ENCODE data around the gene NCEH1.
A peak's percentile ranks its signal among the peaks of the same experiment; 100 is the strongest.

Gene NCEH1

DNA sequence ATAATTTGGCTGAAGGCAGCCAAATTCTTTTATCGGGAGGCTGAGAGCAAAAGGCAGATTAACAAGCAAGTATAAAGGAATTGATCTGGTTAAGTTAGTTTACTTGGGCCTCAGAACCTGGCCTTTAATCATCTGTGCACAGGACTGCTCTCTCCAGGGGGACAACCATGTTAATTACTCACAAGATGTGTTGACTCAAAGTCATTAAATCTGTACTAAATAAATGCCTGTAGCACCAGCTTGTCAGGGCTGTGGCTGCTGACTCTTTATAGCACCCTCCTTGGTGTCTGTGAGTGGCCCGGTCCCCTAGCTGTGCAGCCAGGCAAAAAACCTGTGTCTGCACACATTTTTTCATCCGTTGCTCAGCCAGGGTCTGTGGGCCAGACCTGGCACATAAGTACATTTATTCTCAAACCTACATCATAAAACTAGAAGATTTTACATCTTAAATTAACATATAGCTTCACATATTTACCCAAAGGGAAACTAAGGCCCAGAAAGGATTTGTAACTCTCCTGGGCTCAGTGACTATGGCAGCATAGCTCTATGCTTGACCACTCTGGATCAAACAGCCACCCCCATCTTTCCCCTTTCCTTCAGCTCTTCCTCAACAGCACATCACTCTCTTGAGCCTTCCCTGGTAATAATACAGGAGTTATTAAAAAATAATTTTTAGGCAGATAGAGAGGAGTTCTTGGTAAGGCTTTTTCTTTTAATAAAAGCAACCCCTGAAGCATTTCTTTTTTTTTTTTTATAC lies 51.4 kb downstream of the NCEH1 start:
- in situ Hi-C loops (cut with HindIII; ENCODE audit: low pct_ligation_motif_present, low sequenced_read_pairs) = loop anchor here (25.0 kb wide), 1 partner anchor 297 kb away; no protein-coding TSS in a partner anchor
- H3K4me3 ChIP-seq (ENCODE audit: low read depth, low read length) = no peak overlapping the region
- no peaks in the 10 kb centered on the region for H3K36me3 ChIP-seq (replicated peaks)
- DNase-seq = no peak
- no peaks in the 10 kb centered on the region for H3K27me3 ChIP-seq (replicated peaks)
- TF ChIP-seq CTCF (IDR thresholded peaks at IDR 0.05; ENCODE audit: low read depth, low read length, missing control alignments) = peak; percentile 2
- H3K27ac ChIP-seq = peak overlapping the region; percentile 96

DNA sequence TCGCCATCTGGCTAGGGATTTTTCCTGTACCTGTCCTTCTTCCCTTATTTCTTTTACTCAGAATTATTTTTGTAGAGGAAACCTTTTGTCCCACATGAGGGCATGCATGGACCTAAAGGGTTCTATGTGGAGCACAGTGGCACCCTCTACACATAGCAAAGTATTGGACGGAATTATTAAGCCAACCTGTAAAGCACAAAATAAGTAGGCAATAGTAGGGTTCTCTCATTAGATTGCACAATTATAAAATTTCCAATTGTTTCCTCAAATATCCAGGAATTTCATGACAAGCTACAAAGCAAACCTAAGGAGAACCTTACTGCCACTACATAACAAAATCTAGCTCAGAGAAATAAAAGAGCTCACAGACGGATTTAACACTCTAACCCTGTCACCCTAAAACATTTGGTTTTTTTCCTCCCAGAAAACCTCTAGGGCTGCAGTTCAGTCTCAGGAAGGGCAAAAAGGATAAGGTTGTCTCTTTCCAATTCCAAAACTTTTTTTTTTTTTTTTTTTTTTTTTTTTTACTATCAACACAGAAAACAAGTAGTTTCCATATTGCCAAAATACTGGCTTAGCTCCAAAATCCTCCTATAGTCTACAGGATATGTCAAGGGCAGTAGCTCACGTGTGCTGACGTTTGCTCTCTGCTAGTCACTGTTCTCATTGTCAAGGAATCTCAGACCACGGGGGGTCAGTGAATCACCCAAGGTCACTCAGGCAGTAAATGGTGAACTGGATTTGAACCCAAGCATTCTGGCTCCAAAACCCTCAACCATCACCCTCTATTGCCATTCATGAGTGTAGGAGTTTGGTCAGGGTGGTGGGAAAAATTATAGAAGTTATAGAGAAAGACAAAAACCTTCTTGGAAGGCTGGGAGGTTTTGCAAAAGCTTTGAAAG lies 52.3 kb downstream of the NCEH1 start:
- in situ Hi-C loops (cut with HindIII; ENCODE audit: low pct_ligation_motif_present, low sequenced_read_pairs) = loop anchor here (25.0 kb wide), 1 partner anchor 296 kb away; no protein-coding TSS in a partner anchor
- Histone ChIP-seq H3K27ac (peak overlapping the region; percentile 96), H3K36me3 (replicated peaks) (no peaks in the 10 kb centered on the region), H3K4me3 (ENCODE audit: low read depth, low read length) (no peak overlapping the region), H3K27me3 (replicated peaks) (no peaks in the 10 kb centered on the region)
- DNase-seq = peak; percentile 100
- no peak for TF ChIP-seq CTCF (IDR thresholded peaks at IDR 0.05; ENCODE audit: low read depth, low read length, missing control alignments)

GRCh38 chr3:172656602-172657001 lies 54.3 kb downstream of the NCEH1 start:
- DNase-seq = no peak
- H3K27ac ChIP-seq = no peak overlapping the region
- TF ChIP-seq CTCF (IDR thresholded peaks at IDR 0.05; ENCODE audit: low read depth, low read length, missing control alignments) = no peak
- no peak overlapping the region for H3K4me3 ChIP-seq (ENCODE audit: low read depth, low read length)
- H3K27me3 ChIP-seq (replicated peaks) = no peaks in the 10 kb centered on the region
- in situ Hi-C loops (cut with HindIII; ENCODE audit: low pct_ligation_motif_present, low sequenced_read_pairs) = loop anchor here (25.0 kb wide), 1 partner anchor 294 kb away; no protein-coding TSS in a partner anchor
- H3K36me3 ChIP-seq (replicated peaks) = no peaks in the 10 kb centered on the region

DNA sequence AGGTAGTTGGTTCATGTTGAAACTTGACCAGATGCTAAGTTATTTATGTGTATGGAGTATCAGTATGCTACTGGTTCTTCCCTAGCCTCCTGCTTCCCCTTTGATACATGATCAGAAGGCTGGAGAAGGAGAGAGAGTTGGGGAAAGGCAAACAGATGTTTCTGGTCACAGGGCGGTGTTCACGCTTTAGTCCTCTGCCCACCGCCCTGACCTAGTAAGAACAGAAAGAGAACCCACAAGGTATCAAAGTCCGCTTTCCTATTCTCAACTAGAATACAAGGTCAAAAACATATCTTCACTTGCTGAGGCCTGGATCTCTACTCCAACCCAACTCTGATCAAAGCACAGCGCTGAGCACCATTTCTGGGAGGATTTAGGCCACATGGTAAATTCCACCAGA lies 55.5 kb downstream of the NCEH1 start:
- in situ Hi-C loops (cut with HindIII; ENCODE audit: low pct_ligation_motif_present, low sequenced_read_pairs) = loop anchor here (25.0 kb wide), 1 partner anchor 293 kb away; no protein-coding TSS in a partner anchor
- H3K27me3 ChIP-seq (replicated peaks) = no peaks in the 10 kb centered on the region
- DNase-seq = no peak
- H3K36me3 ChIP-seq (replicated peaks) = no peaks in the 10 kb centered on the region
- no peak overlapping the region for H3K27ac ChIP-seq
- H3K4me3 ChIP-seq (ENCODE audit: low read depth, low read length) = no peak overlapping the region
- no peak for TF ChIP-seq CTCF (IDR thresholded peaks at IDR 0.05; ENCODE audit: low read depth, low read length, missing control alignments)

- in situ Hi-C loops (cut with HindIII; ENCODE audit: low pct_ligation_motif_present, low sequenced_read_pairs) = loop anchor here (25.0 kb wide), 1 partner anchor 292 kb away; no protein-coding TSS in a partner anchor
- Histone ChIP-seq H3K4me3 (ENCODE audit: low read depth, low read length) (no peak overlapping the region), H3K27me3 (replicated peaks) (no peaks in the 10 kb centered on the region), H3K36me3 (replicated peaks) (no peaks in the 10 kb centered on the region), H3K27ac (no peak overlapping the region)
- no peak for TF ChIP-seq CTCF (IDR thresholded peaks at IDR 0.05; ENCODE audit: low read depth, low read length, missing control alignments)
- no peak for DNase-seq
Measured at GRCh38 chr3:172654470-172654869, 56.4 kb downstream of the NCEH1 start.

All from brain microvascular endothelial cell (primary cell).